Measurements from ENCODE around the gene NAV2. TPM values are rescaled to one million over a fixed set of nuclear protein-coding genes. Genes with fewer than 3 reads are reported as not detected.

Gene NAV2
- total RNA-seq, 1 experiment from 2014 or later = 23.3 TPM

GRCh38 chr11:20051469-20052399, 339.1 kb downstream of the NAV2 start:
- no peaks in the 10 kb centered on the region for H3K4me1 ChIP-seq (replicated peaks; ENCODE audit: insufficient read depth)
- CTCF ChIA-PET = interaction anchor here (0.6 kb wide), 1 partner anchor 67 kb away, joined by 3 read pairs; no protein-coding TSS in a partner anchor

GRCh38 chr11:20053572-20053971, 340.9 kb downstream of the NAV2 start:
- no peaks in the 10 kb centered on the region; the same call in 1 of the 2 replicates for H3K9me3 ChIP-seq (ENCODE audit: insufficient read depth, low read depth)
- no peak overlapping the region for H2AFZ ChIP-seq
- no peak for TF ChIP-seq EZH2 (IDR thresholded peaks at IDR 0.05; ENCODE audit: low read depth)
- TF ChIP-seq, protein P1, sequence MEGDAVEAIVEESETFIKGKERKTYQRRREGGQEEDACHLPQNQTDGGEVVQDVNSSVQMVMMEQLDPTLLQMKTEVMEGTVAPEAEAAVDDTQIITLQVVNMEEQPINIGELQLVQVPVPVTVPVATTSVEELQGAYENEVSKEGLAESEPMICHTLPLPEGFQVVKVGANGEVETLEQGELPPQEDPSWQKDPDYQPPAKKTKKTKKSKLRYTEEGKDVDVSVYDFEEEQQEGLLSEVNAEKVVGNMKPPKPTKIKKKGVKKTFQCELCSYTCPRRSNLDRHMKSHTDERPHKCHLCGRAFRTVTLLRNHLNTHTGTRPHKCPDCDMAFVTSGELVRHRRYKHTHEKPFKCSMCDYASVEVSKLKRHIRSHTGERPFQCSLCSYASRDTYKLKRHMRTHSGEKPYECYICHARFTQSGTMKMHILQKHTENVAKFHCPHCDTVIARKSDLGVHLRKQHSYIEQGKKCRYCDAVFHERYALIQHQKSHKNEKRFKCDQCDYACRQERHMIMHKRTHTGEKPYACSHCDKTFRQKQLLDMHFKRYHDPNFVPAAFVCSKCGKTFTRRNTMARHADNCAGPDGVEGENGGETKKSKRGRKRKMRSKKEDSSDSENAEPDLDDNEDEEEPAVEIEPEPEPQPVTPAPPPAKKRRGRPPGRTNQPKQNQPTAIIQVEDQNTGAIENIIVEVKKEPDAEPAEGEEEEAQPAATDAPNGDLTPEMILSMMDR (conservative IDR thresholded peaks at IDR 0.05) = no peak
- intact Hi-C loops (cut with micrococcal nuclease; ENCODE audit: unreplicated experiment) = no loop called here
- no peak overlapping the region for H3K27ac ChIP-seq
- H3K4me3 ChIP-seq = no peak overlapping the region
- no peaks in the 10 kb centered on the region for H3K9me2 ChIP-seq (ENCODE audit: insufficient read depth)
- ChIA-PET POLR2A (ENCODE audit: unreplicated experiment) (no interaction called here), CTCF (interaction anchor here (0.5 kb wide), 1 partner anchor 493 kb away, joined by 8 read pairs; no protein-coding TSS in a partner anchor)
- no peaks in the 10 kb centered on the region for H3K4me1 ChIP-seq (replicated peaks; ENCODE audit: insufficient read depth)
- no peaks in the 10 kb centered on the region for H3K79me2 ChIP-seq (ENCODE audit: low read depth)
- no peaks in the 10 kb centered on the region for H3K27me3 ChIP-seq (ENCODE audit: insufficient read depth, low read depth)
- H3K4me2 ChIP-seq = no peak overlapping the region
- peaks cover 7% of the 10 kb centered on the region; the same call in 1 of the 2 replicates for H3K36me3 ChIP-seq (ENCODE audit: low read depth)
- DNase-seq = no peak
- no peaks in the 10 kb centered on the region for H4K20me1 ChIP-seq (ENCODE audit: insufficient read depth)
- no peaks in the 10 kb centered on the region for H3F3A ChIP-seq (ENCODE audit: insufficient read depth, low read depth)
- BruUV-seq (replicated peaks) = no TSS peak

More at GRCh38 chr11:20051469-20052399, 339.1 kb downstream of the NAV2 start:
- no peaks in the 10 kb centered on the region for H3K79me2 ChIP-seq (ENCODE audit: low read depth)
- POLR2A ChIA-PET (ENCODE audit: unreplicated experiment) = interaction anchor here (0.5 kb wide), 1 partner anchor 395 kb away, joined by 7 read pairs; no protein-coding TSS in a partner anchor
- H3K27ac ChIP-seq = no peak overlapping the region
- H3K36me3 ChIP-seq (ENCODE audit: low read depth) = peaks cover 7% of the 10 kb centered on the region; the same call in 1 of the 2 replicates
- no peak overlapping the region for H2AFZ ChIP-seq
- no peak for DNase-seq
- no peaks in the 10 kb centered on the region; the same call in 1 of the 2 replicates for H3K9me3 ChIP-seq (ENCODE audit: insufficient read depth, low read depth)
- no peak overlapping the region for H3K4me2 ChIP-seq
- BruUV-seq (replicated peaks) = no TSS peak
- no peaks in the 10 kb centered on the region for H3K9me2 ChIP-seq (ENCODE audit: insufficient read depth)
- TF ChIP-seq, protein P1 (conservative IDR thresholded peaks at IDR 0.05) = no peak
- no peak for TF ChIP-seq EZH2 (IDR thresholded peaks at IDR 0.05; ENCODE audit: low read depth)
- no peaks in the 10 kb centered on the region for H4K20me1 ChIP-seq (ENCODE audit: insufficient read depth)
- no peaks in the 10 kb centered on the region for H3K27me3 ChIP-seq (ENCODE audit: insufficient read depth, low read depth)
- intact Hi-C loops (cut with micrococcal nuclease; ENCODE audit: unreplicated experiment) = no loop called here
- H3K4me3 ChIP-seq = no peak overlapping the region
- no peaks in the 10 kb centered on the region for H3F3A ChIP-seq (ENCODE audit: insufficient read depth, low read depth)

- no peaks in the 10 kb centered on the region for H3K79me2 ChIP-seq (ENCODE audit: low read depth)
- CTCF ChIA-PET = no interaction called here
- H3K9me3 ChIP-seq (ENCODE audit: insufficient read depth, low read depth) = no peaks in the 10 kb centered on the region; the same call in 1 of the 2 replicates
- no peaks in the 10 kb centered on the region for H3K27me3 ChIP-seq (ENCODE audit: insufficient read depth, low read depth)
- no peak overlapping the region for H3K4me2 ChIP-seq
- no peaks in the 10 kb centered on the region for H4K20me1 ChIP-seq (ENCODE audit: insufficient read depth)
- H3K27ac ChIP-seq = no peak overlapping the region
- TF ChIP-seq, protein P1 (conservative IDR thresholded peaks at IDR 0.05) = no peak
- no peak for TF ChIP-seq EZH2 (IDR thresholded peaks at IDR 0.05; ENCODE audit: low read depth)
- no peak for DNase-seq
- no peak overlapping the region for H2AFZ ChIP-seq
- H3K4me3 ChIP-seq = no peak overlapping the region
- H3K9me2 ChIP-seq (ENCODE audit: insufficient read depth) = no peaks in the 10 kb centered on the region
- no peaks in the 10 kb centered on the region for H3K4me1 ChIP-seq (replicated peaks; ENCODE audit: insufficient read depth)
- H3F3A ChIP-seq (ENCODE audit: insufficient read depth, low read depth) = no peaks in the 10 kb centered on the region
- no TSS peak for BruUV-seq (replicated peaks)
- H3K36me3 ChIP-seq (ENCODE audit: low read depth) = peaks cover 7% of the 10 kb centered on the region; the same call in 1 of the 2 replicates
- intact Hi-C loops (cut with micrococcal nuclease; ENCODE audit: unreplicated experiment) = no loop called here
- POLR2A ChIA-PET (ENCODE audit: unreplicated experiment) = no interaction called here
Observed at GRCh38 chr11:20054584-20054983, 341.9 kb downstream of the NAV2 start.

Data from PC-9 (cell line).